ENCODE results near the gene ARMC12.
"Not testable (repeated sequence)": the region's sequence is repeated elsewhere in the genome, so short reads cannot be mapped to it uniquely, and the experiment has no call there.

The ARMC12 gene

GRCh38 chr6:35691027-35691824 is 45.6 kb upstream of the ARMC12 start:
- Histone ChIP-seq H3K27me3 (ENCODE audit: insufficient read depth, poor library complexity, severe bottlenecking) (no peaks in the 10 kb centered on the region), H3K36me3 (ENCODE audit: low read depth) (peaks cover 16% of the 10 kb centered on the region), H3K9me3 (ENCODE audit: severe bottlenecking) (peaks cover 9% of the 10 kb centered on the region), H3K4me1 (ENCODE audit: insufficient read depth, poor library complexity, severe bottlenecking) (peaks cover 4% of the 10 kb centered on the region), H3K4me3 (ENCODE audit: severe bottlenecking) (no peak overlapping the region), H3K27ac (ENCODE audit: poor library complexity, severe bottlenecking) (no peak overlapping the region)
- DNase-seq (ENCODE audit: low spot score) (no peak), ATAC-seq (ENCODE audit: low read depth) (no peak)
- no peak for TF ChIP-seq CTCF (IDR thresholded peaks at IDR 0.05; ENCODE audit: poor library complexity, severe bottlenecking)

- ATAC-seq (ENCODE audit: low read depth) = peak; percentile 56; the same call in 2 of the 3 replicates
- no peak for DNase-seq (ENCODE audit: low spot score)
- no peaks in the 10 kb centered on the region for H3K4me1 ChIP-seq (ENCODE audit: insufficient read depth, poor library complexity, severe bottlenecking)
- no peak overlapping the region for H3K27ac ChIP-seq (ENCODE audit: poor library complexity, severe bottlenecking)
- H3K27me3 ChIP-seq (ENCODE audit: insufficient read depth, poor library complexity, severe bottlenecking) = no peaks in the 10 kb centered on the region
- TF ChIP-seq CTCF (IDR thresholded peaks at IDR 0.05; ENCODE audit: poor library complexity, severe bottlenecking) = no peak
- H3K36me3 ChIP-seq (ENCODE audit: low read depth) = no peaks in the 10 kb centered on the region
- no peak overlapping the region for H3K4me3 ChIP-seq (ENCODE audit: severe bottlenecking)
- H3K9me3 ChIP-seq (ENCODE audit: severe bottlenecking) = peaks cover 9% of the 10 kb centered on the region
Observed at GRCh38 chr6:35694462-35694861, 42.4 kb upstream of the ARMC12 start.

- not testable (repeated sequence) for ATAC-seq (ENCODE audit: low read depth); H3K36me3 ChIP-seq (ENCODE audit: low read depth); H3K4me3 ChIP-seq (ENCODE audit: severe bottlenecking); H3K4me1 ChIP-seq (ENCODE audit: insufficient read depth, poor library complexity, severe bottlenecking); DNase-seq (ENCODE audit: low spot score); H3K27me3 ChIP-seq (ENCODE audit: insufficient read depth, poor library complexity, severe bottlenecking); H3K27ac ChIP-seq (ENCODE audit: poor library complexity, severe bottlenecking); H3K9me3 ChIP-seq (ENCODE audit: severe bottlenecking)
Observed at GRCh38 chr6:35698430-35698829, 38.4 kb upstream of the ARMC12 start.

GRCh38 chr6:35698858-35699257 is 38.0 kb upstream of the ARMC12 start:
- Histone ChIP-seq H3K27me3 (ENCODE audit: insufficient read depth, poor library complexity, severe bottlenecking) (no peaks in the 10 kb centered on the region), H3K4me3 (ENCODE audit: severe bottlenecking) (no peak overlapping the region), H3K9me3 (ENCODE audit: severe bottlenecking) (peaks cover 7% of the 10 kb centered on the region), H3K27ac (ENCODE audit: poor library complexity, severe bottlenecking) (no peak overlapping the region), H3K36me3 (ENCODE audit: low read depth) (no peaks in the 10 kb centered on the region), H3K4me1 (ENCODE audit: insufficient read depth, poor library complexity, severe bottlenecking) (no peaks in the 10 kb centered on the region)
- no peak for ATAC-seq (ENCODE audit: low read depth)
- no peak for DNase-seq (ENCODE audit: low spot score)
- no peak for TF ChIP-seq CTCF (IDR thresholded peaks at IDR 0.05; ENCODE audit: poor library complexity, severe bottlenecking)

GRCh38 chr6:35703554-35703953 is 33.3 kb upstream of the ARMC12 start:
- DNase-seq (ENCODE audit: low spot score) = no peak
- H3K27ac ChIP-seq (ENCODE audit: poor library complexity, severe bottlenecking) = no peak overlapping the region
- H3K36me3 ChIP-seq (ENCODE audit: low read depth) = no peaks in the 10 kb centered on the region
- H3K9me3 ChIP-seq (ENCODE audit: severe bottlenecking) = no peaks in the 10 kb centered on the region
- no peaks in the 10 kb centered on the region for H3K27me3 ChIP-seq (ENCODE audit: insufficient read depth, poor library complexity, severe bottlenecking)
- no peak for ATAC-seq (ENCODE audit: low read depth)
- no peak for TF ChIP-seq CTCF (IDR thresholded peaks at IDR 0.05; ENCODE audit: poor library complexity, severe bottlenecking)
- H3K4me1 ChIP-seq (ENCODE audit: insufficient read depth, poor library complexity, severe bottlenecking) = no peaks in the 10 kb centered on the region
- no peak overlapping the region for H3K4me3 ChIP-seq (ENCODE audit: severe bottlenecking)

Data from RWPE2 (cell line).